HG03575 (cell line): ENCODE measurements around the gene SP110.
"Not testable (repeated sequence)": the region's sequence is repeated elsewhere in the genome, so short reads cannot be mapped to it uniquely, and the experiment has no call there.

Experiments
- ATAC-seq: cut with Tn5 transposase; IDR thresholded peaks from one replicate; pipeline ENCODE4 v1.9.1; 2021; ENCODE audit not compliant: unreplicated experiment, insufficient number of reproducible peaks, low FRiP score; ENCODE audit errors: extremely low read depth

Gene SP110

DNA sequence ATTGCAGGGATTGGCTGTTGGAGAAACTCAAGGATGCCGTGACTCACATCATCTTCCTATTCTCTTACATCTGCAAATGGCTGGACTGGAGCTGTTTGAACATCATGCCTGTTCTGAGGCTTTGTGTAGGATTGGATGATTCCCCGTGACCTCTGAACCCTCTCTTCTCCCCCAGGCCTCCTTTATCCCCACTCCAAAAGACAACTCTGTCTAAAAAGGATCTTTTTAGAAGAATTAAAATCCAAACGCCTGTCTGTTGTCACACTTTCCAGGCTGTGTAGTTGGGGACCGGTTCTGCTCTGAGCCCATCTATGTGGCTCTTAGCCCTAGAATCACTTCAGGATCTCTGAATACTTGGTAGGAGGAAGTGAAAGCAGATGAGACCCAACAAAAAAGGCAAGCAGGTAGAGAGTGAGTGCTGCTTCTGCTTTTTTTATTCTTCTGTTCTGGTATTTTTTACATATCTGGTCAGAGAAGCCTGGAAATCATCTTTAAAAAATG lies 6.3 kb upstream of the SP110 start:
- ATAC-seq = peak; percentile 44

GRCh38 chr2:230225486-230225885 lies 5.7 kb upstream of the SP110 start, which contains the start of gene SP140:
TSS of gene SP140 (plus strand) at chr2:230225736. CDS start at chr2:230225845, 109 bp downstream.
- peak; percentile 54 for ATAC-seq

- no peak for ATAC-seq
These were observed 4.7 kb upstream of the SP110 start for GRCh38 chr2:230224458-230224857.

DNA sequence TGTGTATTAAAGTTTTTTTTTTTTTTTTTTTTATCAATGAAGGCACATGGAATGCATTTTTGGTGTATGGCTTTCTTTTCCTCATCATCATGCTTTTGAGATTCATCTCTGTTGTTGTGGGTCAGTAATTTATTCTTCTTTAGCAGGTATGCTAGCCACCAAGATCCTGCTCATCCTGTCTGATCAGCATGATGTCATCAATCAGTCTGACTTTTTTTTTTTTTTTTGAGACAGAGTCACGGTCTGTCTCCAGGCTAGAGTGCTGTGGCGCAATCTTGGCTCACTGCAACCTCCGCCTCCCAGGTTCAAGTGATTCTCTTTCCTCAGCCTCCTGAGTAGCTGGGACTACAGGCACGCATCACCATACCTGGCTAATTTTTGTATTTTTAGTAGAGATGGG lies 3.0 kb upstream of the SP110 start:
- ATAC-seq = not testable (repeated sequence)

DNA sequence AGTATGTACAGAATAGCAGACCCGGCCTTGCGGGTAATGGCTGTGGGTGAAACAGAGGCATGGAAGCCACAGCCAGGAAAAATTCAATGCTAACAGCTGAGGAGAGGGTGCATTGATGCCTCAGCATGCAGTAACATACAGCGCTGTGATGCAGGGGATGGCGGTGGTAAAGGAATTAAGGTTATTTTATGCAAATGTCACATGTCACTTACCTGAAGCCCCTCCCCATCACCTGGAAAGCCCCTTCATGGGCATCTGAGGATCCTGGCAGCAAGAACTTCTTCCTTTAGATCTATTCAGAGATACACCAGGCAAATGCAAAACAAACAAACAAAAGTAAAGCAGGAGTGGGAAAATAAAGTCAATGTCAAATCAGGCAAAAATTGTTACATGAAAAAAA lies 1.7 kb upstream of the SP110 start:
- no peak for ATAC-seq

- ATAC-seq = no peak
These were observed 674 bp upstream of the SP110 start for GRCh38 chr2:230220347-230220969.

GRCh38 chr2:230218421-230218820 lies 1.4 kb downstream of the SP110 start:
- ATAC-seq = no peak

DNA sequence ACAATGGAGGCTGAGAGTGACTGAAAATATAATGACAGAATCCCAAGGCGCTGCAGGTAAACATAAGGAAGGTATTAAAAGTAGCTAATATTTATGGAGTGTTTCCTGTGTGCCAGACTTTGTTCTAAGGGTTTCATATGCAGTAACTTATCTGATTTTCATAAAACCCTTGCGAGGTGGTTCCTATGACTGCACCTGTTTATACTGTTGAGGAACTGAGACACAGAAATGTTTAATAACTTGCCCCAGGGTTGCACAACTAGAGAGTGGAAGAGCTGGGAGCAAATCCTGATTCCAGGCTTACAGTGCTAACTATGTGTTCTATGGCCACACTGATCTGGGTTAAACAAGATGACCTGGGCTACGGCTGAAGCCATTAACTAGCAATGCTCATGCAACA lies 2.4 kb downstream of the SP110 start:
- no peak for ATAC-seq

GRCh38 chr2:230216489-230216888 lies 3.3 kb downstream of the SP110 start:
- ATAC-seq = no peak

DNA sequence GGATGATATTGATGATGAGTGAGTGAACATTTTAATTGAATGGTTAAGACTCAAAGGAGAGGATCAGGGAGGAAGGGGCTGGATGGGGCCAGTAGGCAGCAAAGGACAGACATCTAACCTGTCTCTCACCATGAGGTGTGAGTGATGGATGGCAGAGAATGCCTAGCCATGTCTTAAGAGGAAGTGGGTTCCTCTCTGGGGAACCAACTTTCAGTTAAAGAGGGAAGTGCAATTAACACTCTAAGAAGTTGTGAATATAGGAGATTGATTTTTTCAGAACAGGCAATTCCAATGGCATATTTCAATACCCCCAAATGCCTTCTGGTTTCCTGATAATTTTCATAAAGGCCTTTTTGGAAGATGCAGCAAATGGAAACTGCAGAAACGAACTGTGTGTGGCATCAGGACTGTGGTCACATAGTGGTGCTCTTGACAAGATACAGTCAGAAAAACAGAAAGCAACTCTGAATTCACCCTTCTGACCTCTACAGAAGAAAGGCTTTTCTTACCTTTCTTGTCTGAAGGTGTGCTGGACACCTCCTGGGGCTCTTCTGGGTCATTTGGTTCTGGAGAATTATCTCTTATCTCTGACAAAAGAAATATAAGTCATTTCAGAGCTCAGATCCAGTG lies 10.2 kb downstream of the SP110 start:
- no peak for ATAC-seq

GRCh38 chr2:230208576-230208975 lies 11.2 kb downstream of the SP110 start:
- ATAC-seq = no peak

DNA sequence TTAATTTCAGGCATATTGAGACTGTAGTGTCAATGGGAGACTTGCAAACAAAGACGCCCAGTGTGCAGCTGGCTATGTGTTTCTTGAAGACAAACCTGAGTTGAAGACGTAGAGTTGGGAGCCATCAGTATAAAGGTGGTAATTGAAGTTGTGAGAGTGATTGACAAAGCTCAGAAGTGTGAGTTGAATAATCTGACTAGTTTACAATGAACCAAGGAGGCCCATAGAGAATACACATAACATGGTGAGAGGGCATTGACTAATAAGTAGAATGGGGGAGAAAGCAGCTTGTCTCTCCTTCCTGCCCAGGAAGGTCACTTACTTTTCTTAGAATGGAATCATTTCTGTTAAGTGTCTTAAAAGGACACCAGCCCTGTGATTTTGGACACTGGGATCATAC lies 14.1 kb downstream of the SP110 start:
- ATAC-seq = no peak

DNA sequence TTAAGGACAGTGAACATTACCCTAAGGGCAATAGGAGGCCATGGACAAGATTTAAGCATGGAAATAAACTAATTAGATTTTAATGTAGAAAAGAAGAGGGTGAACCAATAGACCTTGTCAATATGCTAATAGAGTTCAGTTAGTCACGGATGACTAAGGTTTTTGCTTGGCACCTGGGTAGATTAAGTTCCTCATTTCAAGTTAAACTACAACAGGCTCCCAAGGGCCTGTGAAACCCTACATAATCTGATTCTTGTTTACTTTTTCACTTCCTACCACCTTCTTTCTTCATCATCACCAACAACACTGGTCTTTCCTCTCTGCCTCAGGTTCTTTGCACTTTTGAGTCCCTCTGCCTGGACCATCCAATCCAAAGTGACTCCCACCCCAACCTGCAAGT lies 14.8 kb downstream of the SP110 start:
- no peak for ATAC-seq

DNA sequence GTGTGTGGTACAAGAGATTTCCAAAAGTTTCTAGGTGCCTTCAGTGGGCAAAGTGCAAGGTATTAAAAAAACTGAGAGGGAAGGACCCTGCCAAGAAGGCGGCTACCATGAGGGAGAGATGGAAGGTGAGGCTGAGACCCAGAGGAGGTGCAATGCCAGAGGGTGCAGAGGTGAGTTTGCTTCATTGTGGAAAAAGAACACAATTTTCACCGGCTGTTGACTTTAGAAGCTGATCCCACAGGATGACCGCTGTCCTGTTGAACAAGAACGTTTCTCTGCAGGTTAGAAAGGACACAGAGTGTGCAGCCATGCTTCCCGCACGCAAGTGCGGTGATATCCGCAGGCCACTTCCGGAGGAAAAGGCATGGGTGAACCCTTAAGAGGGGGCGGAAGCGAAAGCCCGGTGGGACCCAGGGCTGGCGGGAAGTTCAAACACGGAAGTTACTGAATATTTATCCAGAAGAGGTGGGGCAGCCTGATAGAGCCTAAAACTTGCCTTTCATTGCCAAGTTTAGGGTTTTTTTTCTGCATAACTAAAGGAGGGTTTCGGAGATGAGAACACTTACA lies 16.6 kb downstream of the SP110 start:
- no peak for ATAC-seq

GRCh38 chr2:230202430-230203109 lies 17.2 kb downstream of the SP110 start:
- no peak for ATAC-seq

DNA sequence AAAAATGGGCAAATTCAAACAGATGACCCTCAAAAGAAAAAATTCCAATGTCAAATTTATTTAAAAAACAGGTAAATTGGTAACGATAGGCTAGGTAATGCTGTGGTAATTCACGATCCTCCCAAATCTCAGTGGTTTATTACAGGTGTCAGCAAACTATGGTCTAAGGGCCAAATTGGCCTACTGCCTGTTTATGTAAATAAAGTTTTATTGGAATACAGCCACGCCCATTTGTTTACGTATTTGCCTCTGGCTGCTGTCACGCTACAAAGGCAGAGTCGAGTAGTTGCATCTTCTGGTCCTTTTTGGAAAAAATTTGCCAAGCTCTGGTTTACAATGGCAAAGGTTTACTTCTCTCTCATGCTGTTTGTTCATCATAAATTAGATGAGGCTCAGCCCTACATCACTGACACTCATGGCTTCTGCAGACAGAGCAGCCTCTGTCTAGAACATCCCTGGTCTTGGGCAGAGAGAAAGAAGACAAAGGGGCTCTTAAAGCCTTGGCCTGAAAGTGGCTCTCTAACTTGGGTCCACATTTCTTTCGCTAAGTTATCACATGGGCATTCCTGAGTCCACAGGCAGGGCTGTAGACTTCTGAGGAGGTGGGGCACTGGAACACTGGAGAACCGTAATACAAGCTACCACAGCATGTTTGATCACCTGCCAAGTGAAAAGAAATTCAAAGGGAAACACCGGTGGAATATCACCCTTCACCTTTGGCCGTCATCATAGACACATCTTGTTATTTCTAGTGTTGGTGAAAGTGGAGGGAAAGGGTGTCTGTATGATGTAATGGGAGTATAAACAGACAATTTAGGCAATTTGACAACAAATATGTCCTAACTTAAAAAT lies 34.8 kb downstream of the SP110 start:
- ATAC-seq = no peak

DNA sequence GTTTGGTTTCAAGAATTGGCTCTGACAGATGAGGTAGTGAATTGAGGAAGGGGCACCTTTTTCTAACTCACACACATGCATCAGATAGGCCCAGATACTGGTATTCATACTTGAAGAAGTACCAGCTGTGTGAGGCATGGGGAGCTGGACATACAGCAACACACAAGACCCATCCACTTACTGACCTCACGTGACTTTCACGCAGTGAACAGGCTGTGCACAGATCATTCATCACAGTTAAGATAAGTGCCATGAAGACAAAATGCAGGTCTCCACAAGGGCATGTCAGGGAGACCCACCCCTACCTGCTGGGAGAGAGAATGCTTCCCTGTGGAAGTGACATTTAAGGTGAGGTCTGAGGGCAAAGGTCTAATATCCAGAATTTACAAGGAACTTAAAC lies 38.6 kb downstream of the SP110 start:
- ATAC-seq = no peak

DNA sequence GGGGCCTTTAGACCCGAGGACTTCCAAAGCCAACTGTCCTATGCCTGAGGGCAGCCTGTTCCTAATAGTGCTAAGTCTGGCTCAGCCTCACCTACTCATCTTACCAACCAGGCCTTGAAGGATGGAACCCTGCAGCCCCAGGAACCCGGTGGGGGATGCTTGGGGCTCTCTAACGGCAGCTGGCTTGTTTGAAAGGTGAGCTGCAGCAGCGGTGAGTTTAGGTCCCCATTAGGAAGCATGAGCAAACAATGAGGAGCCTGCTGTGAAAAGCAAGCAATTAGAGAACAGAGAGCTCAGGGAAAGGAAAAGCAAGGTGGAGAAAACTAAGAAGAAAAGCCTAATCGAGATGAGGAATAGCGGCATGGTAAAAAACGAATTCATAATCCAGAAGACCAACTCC lies 39.9 kb downstream of the SP110 start:
- no peak for ATAC-seq
